NK-92 (cell line): Measurements from ENCODE around the gene SLC22A15.
"Not testable (repeated sequence)": the region's sequence is repeated elsewhere in the genome, so short reads cannot be mapped to it uniquely, and the experiment has no call there.

Experiments
- DNase-seq: peaks from one replicate; lab custom pipeline; 2025; ENCODE audit not compliant: unreplicated experiment; lab: John Stamatoyannopoulos, UW

SLC22A15 gene

DNA sequence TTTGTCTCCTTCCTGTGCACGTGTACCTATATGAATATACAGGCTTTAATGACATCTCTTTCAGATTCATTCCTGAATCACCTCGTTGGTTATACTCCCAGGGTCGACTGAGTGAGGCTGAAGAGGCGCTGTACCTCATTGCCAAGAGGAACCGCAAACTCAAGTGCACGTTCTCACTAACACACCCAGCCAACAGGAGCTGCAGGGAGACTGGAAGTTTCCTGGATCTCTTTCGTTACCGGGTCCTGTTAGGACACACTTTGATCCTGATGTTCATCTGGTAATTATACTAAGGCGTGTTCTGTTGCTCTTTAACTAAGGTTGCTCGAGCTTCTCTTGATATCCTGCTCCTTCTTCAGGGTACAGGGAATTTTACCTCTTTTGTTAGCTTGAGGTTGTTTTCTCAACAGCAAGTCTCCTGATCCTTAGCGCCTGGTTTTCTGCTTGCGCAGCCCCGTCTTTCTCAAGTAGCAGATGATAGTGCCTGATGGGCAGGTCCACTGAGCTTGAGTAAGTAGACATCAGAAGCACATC, 55.1 kb downstream of the SLC22A15 start:
- DNase-seq = no peak

DNA sequence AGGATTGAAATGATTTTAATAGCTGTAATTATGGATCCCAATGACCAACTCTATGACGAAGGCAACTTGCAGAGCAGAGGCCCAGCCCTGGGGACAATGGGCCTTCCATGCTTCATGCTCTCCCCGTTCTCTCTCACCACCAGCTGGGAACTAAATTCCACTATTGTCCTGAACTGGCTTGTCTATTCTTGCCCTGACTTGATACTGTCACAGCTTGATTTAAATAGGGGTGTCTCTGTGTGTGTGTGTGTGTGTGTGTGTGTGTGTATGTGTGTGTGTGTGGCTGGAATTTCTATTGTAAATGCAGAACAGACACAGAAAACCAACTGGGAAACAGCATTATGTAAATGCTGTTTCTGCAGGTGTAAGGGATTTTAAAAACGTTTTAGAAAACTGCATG, 57.0 kb downstream of the SLC22A15 start:
- no peak for DNase-seq

- no peak for DNase-seq
Measured at GRCh38 chr1:116036255-116036654, 59.9 kb downstream of the SLC22A15 start.

GRCh38 chr1:116038679-116039078, 62.4 kb downstream of the SLC22A15 start:
- no peak for DNase-seq

DNA sequence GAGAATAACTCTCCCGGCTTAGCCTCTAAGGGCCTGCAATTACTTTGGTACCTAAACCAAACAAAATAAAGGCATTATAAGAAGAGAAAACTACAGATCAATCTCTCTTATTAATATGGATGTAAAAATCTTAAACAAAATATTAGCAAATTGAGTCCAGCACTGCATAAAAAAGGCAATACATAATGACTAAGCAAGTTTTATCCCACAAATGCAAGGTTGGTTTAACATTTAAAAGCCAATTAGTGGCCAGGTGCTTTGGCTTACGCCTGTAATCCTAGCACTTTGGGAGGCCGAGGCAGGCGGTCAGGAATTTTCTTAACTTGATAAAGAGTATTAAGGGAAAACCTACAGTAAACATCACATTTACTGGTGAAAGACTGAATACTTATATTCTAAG, 67.8 kb downstream of the SLC22A15 start:
- no peak for DNase-seq

DNA sequence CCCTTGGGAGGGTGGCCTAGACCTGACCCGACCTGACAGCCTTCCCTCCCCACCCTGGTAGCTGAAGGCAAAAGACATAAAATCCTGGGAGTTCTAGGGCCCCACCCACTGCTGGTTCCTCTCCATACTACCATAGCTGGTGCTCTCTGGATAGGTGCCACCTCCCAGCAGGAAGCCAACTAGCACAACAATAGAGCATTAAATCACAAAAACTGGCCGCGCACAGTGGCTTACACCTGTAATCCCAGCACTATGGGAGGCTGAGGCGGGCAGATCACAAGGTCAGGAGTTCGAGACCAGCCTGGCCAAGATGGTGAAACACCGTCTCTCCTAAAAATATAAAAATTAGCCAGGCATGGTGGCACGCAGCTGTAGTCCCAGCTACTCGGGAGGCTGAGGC, 70.6 kb downstream of the SLC22A15 start:
- DNase-seq = not testable (repeated sequence)

GRCh38 chr1:116051896-116052295, 75.6 kb downstream of the SLC22A15 start:
- not testable (repeated sequence) for DNase-seq

- no peak for DNase-seq
Measured at GRCh38 chr1:116062201-116062600, 85.9 kb downstream of the SLC22A15 start.

DNA sequence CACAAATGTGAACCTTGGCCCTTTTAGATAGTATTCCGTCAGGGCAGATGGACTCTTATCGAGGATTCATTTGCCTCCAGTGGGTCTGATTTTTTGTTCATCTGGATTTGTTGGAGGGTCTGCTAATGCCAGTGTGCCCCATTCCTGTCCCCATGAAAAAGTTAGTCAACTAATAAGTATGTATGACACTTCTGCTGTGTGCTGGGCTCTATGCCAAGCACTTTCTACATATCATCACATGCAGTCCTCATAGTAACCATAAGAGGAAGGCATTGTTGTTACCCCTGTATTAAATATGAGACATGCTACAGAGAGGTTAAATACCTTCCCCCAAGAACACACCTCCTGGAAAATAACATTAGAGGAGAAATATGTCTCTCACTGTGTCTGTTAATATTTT, 88.3 kb downstream of the SLC22A15 start:
- no peak for DNase-seq

DNA sequence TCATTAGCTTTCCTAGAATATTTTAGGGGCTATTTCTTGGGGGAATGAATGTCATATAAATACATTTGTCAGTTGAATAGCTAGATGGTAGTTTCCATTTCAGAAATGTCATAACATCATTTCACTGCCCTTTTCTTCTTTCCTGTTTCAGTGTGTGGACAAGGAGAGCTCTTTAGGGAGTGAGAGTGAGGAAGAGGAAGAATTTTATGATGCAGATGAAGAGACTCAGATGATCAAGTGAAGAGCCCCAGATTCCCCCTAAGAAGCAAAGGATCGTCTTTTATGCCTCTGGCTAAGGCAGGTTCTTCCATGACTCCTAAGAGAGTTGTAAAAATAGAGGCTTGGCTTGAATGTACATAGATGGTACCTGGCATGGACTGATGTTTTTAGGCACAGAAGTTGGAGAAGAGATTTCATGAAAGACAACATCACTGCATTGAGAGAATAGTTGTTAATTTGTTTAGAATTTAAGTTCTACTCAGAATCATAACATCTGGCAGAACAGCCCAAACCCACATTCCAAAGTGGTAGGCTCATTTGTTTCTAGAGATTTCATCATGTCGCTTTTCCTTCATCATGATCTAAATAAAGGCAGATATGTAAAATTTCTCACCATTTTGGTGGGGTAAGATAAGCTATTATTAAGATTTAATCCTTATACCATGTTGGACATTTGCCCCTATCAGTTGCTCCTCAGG, 90.7 kb downstream of the SLC22A15 start:
- no peak for DNase-seq

DNA sequence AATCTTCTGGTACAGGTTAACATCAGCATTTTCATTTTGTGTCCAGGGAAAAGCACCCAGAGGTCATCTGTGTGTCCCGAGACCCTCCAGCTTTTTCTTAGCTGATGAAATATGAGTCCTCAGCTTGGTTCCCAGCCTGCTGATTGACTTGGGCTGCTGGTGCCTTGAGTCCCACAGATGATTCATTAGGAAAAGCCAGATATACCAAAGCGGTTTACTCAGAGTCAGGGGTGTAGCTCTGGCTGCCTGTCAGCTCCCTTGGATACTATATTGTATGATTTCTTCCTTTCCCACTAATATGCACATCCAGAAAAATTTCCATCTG, 91.2 kb downstream of the SLC22A15 start:
- DNase-seq = no peak

DNA sequence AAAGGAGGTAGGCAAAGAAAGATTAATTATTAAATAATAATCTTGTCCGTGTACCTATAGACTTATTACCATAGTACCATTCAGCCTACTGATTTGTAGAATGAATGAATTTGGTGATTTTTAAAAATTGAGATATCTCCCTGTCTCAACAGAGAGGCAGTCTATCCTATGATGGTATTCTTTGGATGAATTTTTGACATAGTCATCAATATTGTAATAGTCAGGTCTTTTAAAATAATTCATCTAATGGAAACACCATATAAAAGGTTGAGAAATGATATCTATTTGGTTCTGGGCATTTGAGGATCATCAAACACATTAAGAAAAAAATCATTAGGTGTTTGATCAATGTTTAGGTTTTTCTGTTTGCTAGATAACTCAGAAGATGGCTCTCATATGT, 99.3 kb downstream of the SLC22A15 start:
- no peak for DNase-seq

- DNase-seq = no peak
Measured at GRCh38 chr1:116075990-116076389, 99.7 kb downstream of the SLC22A15 start.

DNA sequence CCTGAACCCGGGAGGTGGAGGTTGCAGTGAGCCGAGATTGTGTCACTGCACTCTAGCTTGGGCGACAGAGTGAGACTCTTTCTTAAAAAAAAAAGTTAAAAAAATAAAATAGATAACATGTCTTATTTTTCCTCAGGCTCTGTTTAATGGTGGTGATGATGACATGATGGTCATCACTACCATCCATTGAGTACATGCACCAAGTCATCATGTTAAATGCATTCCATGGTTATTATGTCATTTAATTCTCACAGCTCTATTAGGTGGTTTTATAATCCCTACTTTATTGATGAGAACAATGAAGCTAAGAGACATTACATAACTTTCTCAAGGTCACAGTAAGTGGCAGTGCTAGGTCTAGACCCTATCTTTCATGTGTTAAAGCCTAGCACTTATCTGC, 100.5 kb downstream of the SLC22A15 start:
- no peak for DNase-seq

DNA sequence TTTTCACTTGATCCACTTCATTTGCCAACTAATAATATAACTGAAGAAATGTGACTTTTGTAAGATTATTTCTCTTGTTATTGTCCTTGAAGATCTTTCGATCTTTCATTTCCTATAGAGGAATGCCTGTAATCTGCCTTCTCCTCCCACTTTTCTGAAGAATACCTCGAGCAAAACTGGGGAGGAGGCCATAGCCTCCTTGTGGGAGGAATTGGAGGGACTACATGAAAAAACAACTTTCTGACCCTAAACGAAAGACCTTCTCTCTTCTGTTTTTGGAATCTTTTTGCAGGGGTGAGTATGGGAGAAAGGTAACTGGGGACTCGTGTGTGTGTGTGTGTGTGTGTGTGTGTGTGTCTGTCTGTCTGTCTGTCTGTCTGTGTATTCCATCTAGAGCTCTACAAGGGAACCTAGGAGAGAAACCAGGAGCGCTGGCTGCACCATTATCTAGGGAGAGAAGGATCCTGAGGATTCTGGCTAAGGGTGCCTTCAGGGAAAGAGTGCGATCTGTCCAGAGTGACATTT, 102.4 kb downstream of the SLC22A15 start:
- DNase-seq = no peak

DNA sequence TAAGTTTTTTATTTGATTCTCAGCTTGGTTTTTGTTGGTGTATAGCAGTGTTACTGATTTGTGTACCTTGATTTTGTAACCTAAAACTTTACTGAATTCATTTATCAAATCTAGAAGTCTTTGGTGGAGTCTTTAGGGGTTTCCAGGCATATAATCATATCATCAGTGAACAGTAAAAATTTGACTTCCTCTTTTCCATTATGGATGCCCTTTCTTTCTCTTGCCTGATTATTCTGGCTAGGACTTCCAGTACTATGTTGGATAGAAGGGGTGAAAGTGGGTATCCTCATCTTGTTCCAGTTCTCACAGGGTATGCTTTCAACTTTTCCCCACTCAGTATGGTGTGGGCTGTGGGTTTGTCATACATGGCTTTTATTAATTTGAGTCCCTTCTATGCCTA, 111.3 kb downstream of the SLC22A15 start:
- DNase-seq = no peak

- no peak for DNase-seq
Measured at GRCh38 chr1:116089870-116090269, 113.6 kb downstream of the SLC22A15 start.

DNA sequence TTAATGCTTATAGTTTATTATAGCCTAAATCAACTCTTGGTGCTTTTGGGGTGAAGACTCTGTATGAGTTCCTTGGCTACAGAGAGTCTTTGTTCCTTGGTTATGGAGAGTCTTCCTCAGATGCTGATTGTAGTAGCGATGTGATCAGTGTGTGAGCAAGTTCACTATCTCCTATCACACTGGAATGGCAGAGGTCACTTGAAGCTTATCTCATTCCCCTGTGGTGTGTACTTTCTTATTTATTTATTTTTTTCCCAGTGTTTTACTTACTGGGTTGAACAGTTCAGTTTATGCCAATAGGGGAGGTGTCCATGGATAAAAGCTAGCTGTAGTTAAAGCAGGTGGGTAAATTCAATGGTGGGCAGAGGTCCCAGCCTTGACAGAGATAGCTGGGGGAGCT, 114.8 kb downstream of the SLC22A15 start:
- no peak for DNase-seq

DNA sequence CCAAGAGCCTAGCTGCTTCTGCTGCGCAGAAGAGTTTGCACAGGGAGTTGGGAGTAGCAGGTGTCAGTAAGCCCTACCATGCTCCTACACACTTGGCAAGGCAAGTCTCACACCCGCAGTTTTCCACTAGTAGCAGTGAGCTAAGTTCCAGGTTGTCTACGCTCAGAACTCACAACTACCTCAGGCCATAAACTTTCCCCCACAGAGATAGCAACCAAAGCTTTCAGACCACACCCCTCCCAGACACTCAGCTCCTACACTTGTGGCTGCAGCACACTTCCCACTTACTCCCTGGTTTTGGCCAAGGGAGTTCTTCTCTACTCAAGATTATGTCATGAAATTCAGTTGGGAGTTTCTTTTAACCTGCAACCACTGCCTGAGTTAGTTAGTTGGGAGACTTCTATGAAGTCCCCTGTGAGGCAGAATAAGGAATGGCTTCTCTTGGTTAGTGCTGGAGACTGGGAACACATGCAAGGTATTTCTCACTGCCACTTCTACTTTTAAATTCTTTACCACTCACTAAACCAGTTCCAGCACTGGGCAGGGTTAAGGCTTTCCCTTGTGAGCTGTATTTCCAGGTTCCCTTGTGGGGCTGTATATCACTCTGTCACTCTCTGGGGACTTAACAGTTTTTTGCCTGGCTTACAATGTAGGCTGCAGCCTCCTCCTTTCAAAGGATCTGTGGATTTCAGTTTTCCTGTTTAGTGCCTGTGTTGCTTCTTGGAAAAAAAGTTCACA, 116.6 kb downstream of the SLC22A15 start:
- no peak for DNase-seq

- no peak for DNase-seq
Measured at GRCh38 chr1:116095027-116095426, 118.7 kb downstream of the SLC22A15 start.

DNA sequence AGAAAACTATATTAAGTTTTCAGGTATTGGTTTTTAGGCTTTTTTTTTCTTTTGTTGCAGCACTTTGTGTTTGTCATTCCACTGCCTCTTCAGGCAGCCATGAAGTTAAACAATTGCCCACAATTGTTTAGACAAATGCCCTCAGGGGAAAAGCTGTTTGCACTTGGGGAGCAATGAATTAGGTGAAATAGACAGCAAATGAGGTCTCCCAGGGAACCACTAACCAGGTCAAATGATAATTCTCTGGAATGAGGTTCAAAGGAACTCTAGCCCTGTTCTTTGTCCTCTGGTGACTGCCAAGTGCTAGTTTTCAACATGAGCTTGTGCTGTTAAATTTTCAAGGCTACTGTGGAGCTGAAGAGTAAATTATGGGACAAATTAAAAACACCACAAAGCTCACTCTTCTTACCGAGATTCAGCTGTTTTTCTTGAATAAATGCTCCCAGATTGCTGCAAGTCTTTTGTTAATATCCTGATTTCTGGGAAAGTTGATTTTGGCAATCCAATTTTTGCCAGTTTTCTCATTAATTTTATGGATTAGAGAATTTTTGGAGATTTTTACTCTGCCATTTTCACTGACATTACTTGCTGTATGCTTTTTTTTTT, 119.8 kb downstream of the SLC22A15 start:
- no peak for DNase-seq

GRCh38 chr1:116097626-116098025, 121.3 kb downstream of the SLC22A15 start:
- DNase-seq = no peak
